ENCODE measurements around the gene CHKB. TPM values are rescaled to one million over a fixed set of nuclear protein-coding genes. Genes with fewer than 3 reads are reported as not detected.
A peak's percentile ranks its signal among the peaks of the same experiment; 100 is the strongest.

The CHKB gene
- total RNA-seq, 2 donors from 2014 or later, result 52.1 to 112 TPM

- intact Hi-C loops (cut with DNase I), result no loop called here
- H3K4me3 ChIP-seq, result no peak overlapping the region
- H3K4me1 ChIP-seq (replicated peaks), result peaks cover 8% of the 10 kb centered on the region
- H3K9me3 ChIP-seq, result no peaks in the 10 kb centered on the region
- no peaks in the 10 kb centered on the region for H3K27me3 ChIP-seq (replicated peaks; ENCODE audit: insufficient read depth)
- WGBS, result 65% methylated on average over 19 of the region's 19 CpGs
- no peak for TF ChIP-seq POLR2A (IDR thresholded peaks at IDR 0.05)
- no peak for TF ChIP-seq CTCF (IDR thresholded peaks at IDR 0.05)
- TF ChIP-seq POLR2AphosphoS5 (IDR thresholded peaks at IDR 0.05), result no peak
- no peaks in the 10 kb centered on the region for H3K36me3 ChIP-seq
- no peak for DNase-seq (ENCODE audit: low spot score)
- peak overlapping the region; percentile 65 to 83 for H3K27ac ChIP-seq
Measured at GRCh38 chr22:50532824-50533796, 49.5 kb downstream of the CHKB start.

- WGBS, result 4% methylated on average over 34 of the region's 56 CpGs
- peak; percentile 74 for DNase-seq (ENCODE audit: low spot score)
Measured at GRCh38 chr22:50531962-50532674, 50.5 kb downstream of the CHKB start.

GRCh38 chr22:50531546-50531961 lies 51.1 kb downstream of the CHKB start:
- WGBS, result 2% methylated on average over 44 of the region's 44 CpGs
- H3K9me3 ChIP-seq, result no peaks in the 10 kb centered on the region
- H3K4me1 ChIP-seq (replicated peaks), result peaks cover 8% of the 10 kb centered on the region
- no peaks in the 10 kb centered on the region for H3K27me3 ChIP-seq (replicated peaks; ENCODE audit: insufficient read depth)
- DNase-seq (ENCODE audit: low spot score), result no peak
- H3K27ac ChIP-seq, result peak overlapping the region; percentile 65 to 83
- H3K4me3 ChIP-seq, result peak overlapping the region; percentile 36 to 43
- TF ChIP-seq POLR2A (IDR thresholded peaks at IDR 0.05) (peak; percentile 45), CTCF (IDR thresholded peaks at IDR 0.05) (no peak)
- H3K36me3 ChIP-seq, result no peaks in the 10 kb centered on the region
- intact Hi-C loops (cut with DNase I), result no loop called here

More at GRCh38 chr22:50531962-50532674, 50.5 kb downstream of the CHKB start:
- Histone ChIP-seq H3K4me1 (replicated peaks) (peaks cover 8% of the 10 kb centered on the region), H3K9me3 (no peaks in the 10 kb centered on the region), H3K36me3 (no peaks in the 10 kb centered on the region), H3K4me3 (peak overlapping the region; percentile 36 to 43), H3K27ac (peak overlapping the region; percentile 65 to 83), H3K27me3 (replicated peaks; ENCODE audit: insufficient read depth) (no peaks in the 10 kb centered on the region)
- intact Hi-C loops (cut with DNase I), result no loop called here
- TF ChIP-seq CTCF (IDR thresholded peaks at IDR 0.05), result no peak
- TF ChIP-seq POLR2AphosphoS5 (IDR thresholded peaks at IDR 0.05), result peak; percentile 50
- peak; percentile 66 for TF ChIP-seq POLR2A (IDR thresholded peaks at IDR 0.05)

GRCh38 chr22:50530877-50531545 lies 51.6 kb downstream of the CHKB start:
- Histone ChIP-seq H3K4me1 (replicated peaks) (peaks cover 8% of the 10 kb centered on the region), H3K27me3 (replicated peaks; ENCODE audit: insufficient read depth) (no peaks in the 10 kb centered on the region), H3K36me3 (no peaks in the 10 kb centered on the region), H3K9me3 (no peaks in the 10 kb centered on the region), H3K27ac (peak overlapping the region; percentile 65 to 83), H3K4me3 (peak overlapping the region; percentile 36 to 43)
- intact Hi-C loops (cut with DNase I), result no loop called here
- 9% methylated on average over 48 of the region's 53 CpGs for WGBS
- TF ChIP-seq CTCF (IDR thresholded peaks at IDR 0.05), result no peak
- peak; percentile 93 for TF ChIP-seq POLR2A (IDR thresholded peaks at IDR 0.05)
- TF ChIP-seq POLR2AphosphoS5 (IDR thresholded peaks at IDR 0.05), result peak; percentile 71
- peak; percentile 84 for DNase-seq (ENCODE audit: low spot score)

Data from prostate gland (tissue), 2 donors.